IMR-90 (cell line): ENCODE measurements around the gene SLC39A5.

Source experiments
- CHD1 ChIP-seq: IDR thresholded peaks from 2 replicates; pipeline ENCODE4 v1.6.1; 2012; ENCODE audit warnings: low read depth, low read length, improper control_type of control experiment
- ELK1 ChIP-seq: fragments of 150-350 bp; IDR thresholded peaks from 2 replicates; pipeline ENCODE4 v1.6.1; 2016; ENCODE audit warnings: low read depth, mild to moderate bottlenecking, low read length, moderate library complexity, borderline replicate concordance
- MXI1 ChIP-seq: IDR thresholded peaks from 2 replicates; pipeline ENCODE4 v1.6.1; 2012; ENCODE audit warnings: low read depth, mild to moderate bottlenecking, low read length, moderate library complexity, borderline replicate concordance
- POLR2A ChIP-seq: IDR thresholded peaks from 2 replicates; pipeline ENCODE4 v1.6.1; 2012; ENCODE audit warnings: mild to moderate bottlenecking, low read depth, low read length
- RAD21 ChIP-seq: IDR thresholded peaks from 2 replicates; pipeline ENCODE4 v1.6.1; 2012; ENCODE audit warnings: low read length, improper control_type of control experiment
- SMC3 ChIP-seq: fragments of 150-350 bp; IDR thresholded peaks from 2 replicates; pipeline ENCODE4 v1.6.1; 2016; ENCODE audit warnings: low read depth, mild to moderate bottlenecking, antibody characterized with exemption, low read length, moderate library complexity
- TF ChIP-seq, protein P1 (sequence below): conservative IDR thresholded peaks from 2 replicates; pipeline ENCODE4 v1.5.1; 2012; ENCODE audit warnings: mild to moderate bottlenecking, low read depth, low read length, improper control_type of control experiment

DNA sequence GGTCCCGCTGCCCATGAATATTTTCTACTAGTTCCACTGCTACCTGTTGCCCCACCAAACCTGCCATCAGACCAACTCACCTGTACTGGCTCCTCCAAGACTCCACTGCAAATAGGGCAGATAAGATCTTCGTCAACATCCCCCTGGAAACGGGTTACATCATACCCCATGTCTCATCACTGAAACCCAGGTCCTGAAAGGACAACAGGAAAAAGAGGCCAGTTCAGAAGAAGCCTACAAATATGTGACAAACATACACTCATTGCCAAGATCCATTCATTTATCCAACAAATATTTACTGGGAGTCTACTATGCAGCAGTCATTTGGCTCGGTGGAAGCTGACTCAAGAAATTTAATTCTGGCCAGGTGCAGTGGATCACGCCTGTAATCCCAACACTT lies 16.0 kb upstream of the SLC39A5 start:
- TF ChIP-seq, protein P1, sequence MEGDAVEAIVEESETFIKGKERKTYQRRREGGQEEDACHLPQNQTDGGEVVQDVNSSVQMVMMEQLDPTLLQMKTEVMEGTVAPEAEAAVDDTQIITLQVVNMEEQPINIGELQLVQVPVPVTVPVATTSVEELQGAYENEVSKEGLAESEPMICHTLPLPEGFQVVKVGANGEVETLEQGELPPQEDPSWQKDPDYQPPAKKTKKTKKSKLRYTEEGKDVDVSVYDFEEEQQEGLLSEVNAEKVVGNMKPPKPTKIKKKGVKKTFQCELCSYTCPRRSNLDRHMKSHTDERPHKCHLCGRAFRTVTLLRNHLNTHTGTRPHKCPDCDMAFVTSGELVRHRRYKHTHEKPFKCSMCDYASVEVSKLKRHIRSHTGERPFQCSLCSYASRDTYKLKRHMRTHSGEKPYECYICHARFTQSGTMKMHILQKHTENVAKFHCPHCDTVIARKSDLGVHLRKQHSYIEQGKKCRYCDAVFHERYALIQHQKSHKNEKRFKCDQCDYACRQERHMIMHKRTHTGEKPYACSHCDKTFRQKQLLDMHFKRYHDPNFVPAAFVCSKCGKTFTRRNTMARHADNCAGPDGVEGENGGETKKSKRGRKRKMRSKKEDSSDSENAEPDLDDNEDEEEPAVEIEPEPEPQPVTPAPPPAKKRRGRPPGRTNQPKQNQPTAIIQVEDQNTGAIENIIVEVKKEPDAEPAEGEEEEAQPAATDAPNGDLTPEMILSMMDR = no peak
- no peak for TF ChIP-seq POLR2A
- no peak for TF ChIP-seq SMC3
- TF ChIP-seq MXI1 = no peak
- TF ChIP-seq ELK1 = no peak
- TF ChIP-seq RAD21 = no peak
- TF ChIP-seq CHD1 = no peak
